Measurements from ENCODE around the gene UTP11. TPM values are rescaled to one million over a fixed set of nuclear protein-coding genes. Genes with fewer than 3 reads are reported as not detected.
"Not testable (repeated sequence)": the region's sequence is repeated elsewhere in the genome, so short reads cannot be mapped to it uniquely, and the experiment has no call there.

UTP11 gene
- total RNA-seq, 1 donor from 2014 or later = 32.6 TPM

DNA sequence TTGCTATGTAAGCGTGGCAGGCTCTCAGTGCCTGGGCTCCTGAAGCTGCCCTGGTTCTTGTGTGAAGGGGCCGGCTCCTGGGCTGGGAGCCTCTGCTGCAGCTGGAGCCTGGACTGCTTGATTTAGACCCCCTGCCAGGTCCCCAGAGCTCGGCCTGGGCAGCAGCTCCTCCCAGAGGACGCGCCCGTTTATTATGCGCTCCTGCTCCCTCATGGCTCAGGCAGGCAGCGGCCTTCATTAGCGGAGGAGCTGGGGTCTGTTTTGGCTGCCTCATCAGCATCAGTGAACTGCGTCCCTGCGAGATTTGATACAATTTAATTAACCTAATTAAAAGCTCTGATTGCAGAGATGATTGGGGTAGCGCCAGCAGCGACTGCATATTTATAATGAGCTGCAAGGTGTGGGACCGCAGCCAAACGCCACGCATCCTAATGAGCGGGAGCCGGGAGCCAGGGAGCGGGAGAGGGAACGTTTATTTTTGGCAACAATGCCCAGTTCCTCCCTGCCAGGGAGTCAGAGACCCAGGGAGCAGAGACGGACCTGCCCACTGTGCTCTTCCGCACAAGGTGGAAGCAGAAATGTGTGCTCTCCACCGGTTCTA, 16.6 kb downstream of the UTP11 start:
- DNase-seq (ENCODE audit: extremely low spot score, unreplicated experiment) = no peak
- no peaks in the 10 kb centered on the region for H3K9me3 Mint-ChIP-seq (ENCODE audit: unreplicated experiment)
- H3K27me3 Mint-ChIP-seq (ENCODE audit: unreplicated experiment) = no peaks in the 10 kb centered on the region
- H3K4me3 Mint-ChIP-seq (ENCODE audit: unreplicated experiment) = no peak overlapping the region
- peak overlapping the region; percentile 68 for H3K27ac Mint-ChIP-seq (ENCODE audit: unreplicated experiment)
- TF ChIP-seq, protein P1, sequence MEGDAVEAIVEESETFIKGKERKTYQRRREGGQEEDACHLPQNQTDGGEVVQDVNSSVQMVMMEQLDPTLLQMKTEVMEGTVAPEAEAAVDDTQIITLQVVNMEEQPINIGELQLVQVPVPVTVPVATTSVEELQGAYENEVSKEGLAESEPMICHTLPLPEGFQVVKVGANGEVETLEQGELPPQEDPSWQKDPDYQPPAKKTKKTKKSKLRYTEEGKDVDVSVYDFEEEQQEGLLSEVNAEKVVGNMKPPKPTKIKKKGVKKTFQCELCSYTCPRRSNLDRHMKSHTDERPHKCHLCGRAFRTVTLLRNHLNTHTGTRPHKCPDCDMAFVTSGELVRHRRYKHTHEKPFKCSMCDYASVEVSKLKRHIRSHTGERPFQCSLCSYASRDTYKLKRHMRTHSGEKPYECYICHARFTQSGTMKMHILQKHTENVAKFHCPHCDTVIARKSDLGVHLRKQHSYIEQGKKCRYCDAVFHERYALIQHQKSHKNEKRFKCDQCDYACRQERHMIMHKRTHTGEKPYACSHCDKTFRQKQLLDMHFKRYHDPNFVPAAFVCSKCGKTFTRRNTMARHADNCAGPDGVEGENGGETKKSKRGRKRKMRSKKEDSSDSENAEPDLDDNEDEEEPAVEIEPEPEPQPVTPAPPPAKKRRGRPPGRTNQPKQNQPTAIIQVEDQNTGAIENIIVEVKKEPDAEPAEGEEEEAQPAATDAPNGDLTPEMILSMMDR (IDR thresholded peaks at IDR 0.05) = no peak
- peaks cover 25% of the 10 kb centered on the region for H3K4me1 Mint-ChIP-seq (ENCODE audit: unreplicated experiment)
- H3K36me3 Mint-ChIP-seq (ENCODE audit: unreplicated experiment) = peaks cover 12% of the 10 kb centered on the region

DNA sequence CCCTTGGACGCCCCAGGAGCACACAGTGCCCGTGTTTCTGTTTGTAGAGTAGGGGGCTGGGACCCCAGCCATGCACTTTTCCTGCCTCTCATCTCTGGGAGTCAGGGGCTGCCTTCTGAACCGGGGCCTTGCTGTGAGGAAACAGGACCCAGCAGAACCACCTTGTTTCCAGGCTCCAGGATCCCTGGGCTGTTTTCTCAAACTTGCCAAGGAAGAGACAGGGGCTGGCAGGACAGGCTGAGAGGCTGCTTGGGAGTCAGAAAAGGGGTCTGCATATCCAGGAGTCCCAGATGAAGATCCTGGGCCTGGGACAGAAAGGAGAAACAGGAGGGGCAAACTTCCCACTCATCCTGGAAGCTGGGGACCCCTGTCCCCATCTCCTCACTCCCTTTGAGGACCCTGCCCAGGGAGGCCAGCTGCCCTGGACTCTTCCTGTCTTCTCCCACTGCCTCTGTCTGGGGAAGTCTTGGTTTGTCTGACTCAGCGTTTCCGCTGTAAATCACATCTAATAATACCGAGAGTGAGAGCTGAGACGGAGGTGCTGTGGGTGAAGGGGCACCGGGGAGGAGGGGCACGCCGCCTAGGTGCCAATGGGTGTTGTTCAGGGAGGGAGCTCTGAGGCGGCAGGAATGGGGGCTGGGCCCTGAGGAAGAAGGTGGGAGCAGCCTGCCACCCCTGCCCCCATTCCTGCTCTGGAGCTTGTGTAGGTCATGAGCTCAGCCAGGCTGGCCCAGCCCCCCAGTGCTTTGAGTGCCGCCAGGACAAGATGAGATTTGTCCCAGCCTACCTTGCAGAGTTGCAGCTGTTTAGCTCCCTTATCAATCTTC, 17.4 kb downstream of the UTP11 start:
- TF ChIP-seq, protein P1 (IDR thresholded peaks at IDR 0.05) = no peak
- no peak overlapping the region for H3K4me3 Mint-ChIP-seq (ENCODE audit: unreplicated experiment)
- peak overlapping the region; percentile 68 for H3K27ac Mint-ChIP-seq (ENCODE audit: unreplicated experiment)
- peaks cover 25% of the 10 kb centered on the region for H3K4me1 Mint-ChIP-seq (ENCODE audit: unreplicated experiment)
- no peaks in the 10 kb centered on the region for H3K9me3 Mint-ChIP-seq (ENCODE audit: unreplicated experiment)
- H3K36me3 Mint-ChIP-seq (ENCODE audit: unreplicated experiment) = peaks cover 9% of the 10 kb centered on the region
- no peaks in the 10 kb centered on the region for H3K27me3 Mint-ChIP-seq (ENCODE audit: unreplicated experiment)
- DNase-seq (ENCODE audit: extremely low spot score, unreplicated experiment) = no peak

DNA sequence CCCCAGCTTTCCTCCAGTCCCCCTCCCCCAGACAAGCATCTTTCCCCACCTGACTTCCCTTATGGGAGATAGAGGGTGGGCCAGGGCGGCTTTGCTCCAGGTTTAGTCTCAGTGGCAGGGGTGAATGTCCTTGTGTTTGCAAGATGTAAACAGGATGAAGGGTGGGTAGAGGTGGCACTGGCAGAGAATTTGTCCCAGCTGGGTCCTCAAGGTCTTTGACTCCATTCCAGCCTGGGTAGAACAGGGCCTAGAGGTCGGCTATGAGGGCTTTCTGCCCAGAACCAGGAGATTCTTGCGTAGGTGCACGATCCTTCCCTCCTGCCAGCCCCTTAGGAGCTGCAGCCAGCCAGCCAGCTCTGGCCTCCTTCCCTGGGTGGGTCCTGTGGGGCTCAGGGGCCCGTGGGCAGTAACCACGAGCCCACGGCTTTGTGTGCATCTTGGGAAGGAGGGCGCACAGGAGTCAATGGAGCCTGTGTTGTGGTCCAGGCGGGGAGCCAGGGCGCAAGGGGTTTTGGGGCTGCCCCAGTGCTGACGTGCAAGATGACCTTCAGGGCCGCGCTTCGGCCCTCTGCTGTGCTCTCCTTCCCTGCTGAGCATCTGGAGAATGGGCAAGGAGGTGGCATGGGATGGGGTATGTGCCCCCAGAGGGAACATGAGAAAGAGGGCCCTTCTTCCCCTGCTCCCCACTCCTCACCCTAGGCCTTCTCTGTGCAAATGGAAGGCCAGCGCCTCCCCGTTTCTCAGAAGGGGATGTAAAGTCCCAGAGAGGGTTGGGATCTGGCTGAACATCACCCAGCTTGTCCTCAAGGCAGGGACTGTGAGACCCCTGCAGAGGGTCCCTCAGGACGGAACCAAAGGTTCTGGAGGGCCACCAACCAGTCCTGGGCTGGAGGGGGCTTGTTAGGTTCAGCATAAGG, 18.3 kb downstream of the UTP11 start:
- DNase-seq (ENCODE audit: extremely low spot score, unreplicated experiment) = no peak
- Mint-ChIP-seq H3K36me3 (ENCODE audit: unreplicated experiment) (peaks cover 1% of the 10 kb centered on the region), H3K4me3 (ENCODE audit: unreplicated experiment) (no peak overlapping the region), H3K9me3 (ENCODE audit: unreplicated experiment) (no peaks in the 10 kb centered on the region), H3K4me1 (ENCODE audit: unreplicated experiment) (peaks cover 25% of the 10 kb centered on the region), H3K27me3 (ENCODE audit: unreplicated experiment) (no peaks in the 10 kb centered on the region), H3K27ac (ENCODE audit: unreplicated experiment) (no peak overlapping the region)
- TF ChIP-seq, protein P1 (IDR thresholded peaks at IDR 0.05) = no peak

DNA sequence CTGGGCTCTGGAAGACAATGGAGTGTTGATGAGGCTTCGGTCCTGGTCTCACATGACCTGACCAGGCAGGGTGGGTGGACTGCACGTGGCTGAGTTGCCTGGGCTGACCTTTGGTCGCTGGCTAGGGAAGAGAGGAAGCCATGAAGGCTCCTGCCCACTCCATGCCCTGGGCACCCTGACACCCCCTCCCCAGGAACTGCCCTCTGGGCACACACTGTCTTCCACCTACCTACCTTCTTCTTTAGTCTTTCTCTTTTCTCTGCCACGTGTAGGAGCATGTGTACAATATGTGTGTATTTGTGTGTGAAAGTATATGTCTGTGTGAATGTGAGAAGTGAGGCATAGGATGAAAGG, 19.0 kb downstream of the UTP11 start:
- no peak overlapping the region for H3K4me3 Mint-ChIP-seq (ENCODE audit: unreplicated experiment)
- no peaks in the 10 kb centered on the region for H3K27me3 Mint-ChIP-seq (ENCODE audit: unreplicated experiment)
- no peak overlapping the region for H3K27ac Mint-ChIP-seq (ENCODE audit: unreplicated experiment)
- H3K36me3 Mint-ChIP-seq (ENCODE audit: unreplicated experiment) = no peaks in the 10 kb centered on the region
- no peaks in the 10 kb centered on the region for H3K9me3 Mint-ChIP-seq (ENCODE audit: unreplicated experiment)
- peaks cover 25% of the 10 kb centered on the region for H3K4me1 Mint-ChIP-seq (ENCODE audit: unreplicated experiment)
- DNase-seq (ENCODE audit: extremely low spot score, unreplicated experiment) = no peak
- TF ChIP-seq, protein P1 (IDR thresholded peaks at IDR 0.05) = no peak

DNA sequence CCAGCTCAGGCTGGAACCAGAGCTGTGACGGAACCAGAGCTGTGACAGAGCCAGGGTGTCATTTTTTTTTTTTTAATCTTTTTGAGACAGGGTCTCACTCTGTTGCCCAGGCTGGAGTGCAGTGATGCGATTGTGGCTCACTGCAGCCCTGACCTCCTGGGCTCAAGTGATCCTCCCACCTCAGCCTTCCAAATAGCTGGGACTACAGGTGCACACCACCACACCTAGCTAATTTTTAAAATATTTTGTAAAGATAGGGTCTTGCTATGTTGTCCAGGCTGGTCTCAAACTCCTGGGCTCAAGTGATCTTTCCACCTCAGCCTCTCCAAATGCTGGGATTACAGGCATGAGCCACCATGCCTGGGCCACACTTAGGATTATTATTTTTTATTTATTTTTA, 20.5 kb downstream of the UTP11 start:
- not testable (repeated sequence) for H3K4me3 Mint-ChIP-seq (ENCODE audit: unreplicated experiment); H3K36me3 Mint-ChIP-seq (ENCODE audit: unreplicated experiment); DNase-seq (ENCODE audit: extremely low spot score, unreplicated experiment); H3K9me3 Mint-ChIP-seq (ENCODE audit: unreplicated experiment); H3K27me3 Mint-ChIP-seq (ENCODE audit: unreplicated experiment); H3K27ac Mint-ChIP-seq (ENCODE audit: unreplicated experiment)
- peaks cover 22% of the 10 kb centered on the region for H3K4me1 Mint-ChIP-seq (ENCODE audit: unreplicated experiment)
